ENCODE results near the gene TRIM37.
"Not testable (repeated sequence)": the region's sequence is repeated elsewhere in the genome, so short reads cannot be mapped to it uniquely, and the experiment has no call there.

The TRIM37 gene

GRCh38 chr17:58956997-58957724, 149.5 kb downstream of the TRIM37 start:
- DNase-seq (ENCODE audit: low read depth in 2 of 2, low spot score in 1 of 2) = no peak

- DNase-seq (ENCODE audit: low read depth in 2 of 2, low spot score in 1 of 2) = not testable (repeated sequence)
These were observed 152.3 kb downstream of the TRIM37 start for GRCh38 chr17:58954358-58954757.

DNA sequence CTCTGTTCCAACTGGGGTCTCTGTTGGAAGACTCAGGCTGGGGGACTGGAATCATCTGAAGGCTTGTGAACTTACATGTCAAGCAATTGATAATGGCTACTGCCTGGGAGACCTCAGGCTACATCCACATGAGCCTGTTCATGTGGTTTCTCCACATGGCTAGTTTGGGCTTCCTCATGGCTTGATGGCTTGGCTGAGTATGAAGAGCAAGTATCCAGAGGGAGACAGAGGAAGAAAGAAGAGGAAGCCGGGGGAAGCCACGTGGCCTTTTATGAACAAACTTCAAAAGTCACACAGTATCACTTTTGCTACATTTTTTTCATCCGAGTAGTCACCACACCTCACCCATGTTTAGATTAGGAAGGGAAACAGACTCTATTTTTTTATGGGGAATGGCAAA, 158.9 kb downstream of the TRIM37 start:
- DNase-seq (ENCODE audit: low read depth in 2 of 2, low spot score in 1 of 2) = no peak

DNA sequence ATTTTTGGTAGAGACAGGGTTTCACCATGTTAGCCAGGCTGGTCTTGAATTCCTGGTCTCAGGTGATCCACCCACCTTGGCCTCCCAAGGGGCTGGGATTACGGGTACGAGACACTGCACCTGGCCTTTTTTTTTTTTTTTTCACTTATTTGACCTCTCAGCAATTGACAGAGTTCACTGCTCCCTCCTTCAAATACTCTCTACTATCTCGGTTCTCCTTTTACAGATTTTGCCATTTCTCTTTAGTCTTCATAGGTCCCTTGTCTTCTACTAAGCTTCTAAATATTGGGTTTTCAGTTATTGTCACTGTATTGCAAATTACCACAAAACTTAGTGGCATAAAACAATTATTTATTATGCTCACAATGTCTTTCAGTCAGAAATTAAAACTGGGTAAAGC, 159.3 kb downstream of the TRIM37 start:
- DNase-seq (ENCODE audit: low read depth in 2 of 2, low spot score in 1 of 2) = no peak

- no peak for DNase-seq (ENCODE audit: low read depth in 2 of 2, low spot score in 1 of 2)
These were observed 162.5 kb downstream of the TRIM37 start for GRCh38 chr17:58944166-58944565.

GRCh38 chr17:58936295-58936694, 170.4 kb downstream of the TRIM37 start:
- no peak for DNase-seq (ENCODE audit: low read depth in 2 of 2, low spot score in 1 of 2)

DNA sequence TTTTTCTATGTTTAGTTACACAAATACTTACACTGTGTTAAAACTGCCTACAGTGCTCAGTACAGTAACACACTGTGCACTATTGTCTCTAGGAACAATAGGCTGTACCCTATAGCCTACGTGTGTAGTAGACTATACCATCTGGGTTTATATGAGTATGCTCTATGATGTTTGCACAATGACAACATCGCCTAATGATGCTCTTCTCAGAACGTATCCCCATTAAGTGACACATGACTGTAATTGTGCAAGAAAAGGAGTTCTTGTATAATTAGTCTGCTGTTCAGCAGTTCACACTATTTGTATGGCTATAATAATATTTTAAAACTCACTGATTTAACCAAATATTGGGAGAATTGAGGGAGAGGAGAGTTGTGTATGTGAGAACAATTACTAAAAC, 173.7 kb downstream of the TRIM37 start:
- DNase-seq (ENCODE audit: low read depth in 2 of 2, low spot score in 1 of 2) = no peak
